Thyroid gland (tissue), 4 donors: ENCODE measurements around the gene LRRC4C.

ENCODE experiments used
- POLR2A ChIP-seq, 2 donors: fragments of 450-650 bp; IDR thresholded peaks; one replicate each; pipeline ENCODE4 v1.6.1; 2017; ENCODE audit warnings: antibody characterized with exemption in 2 of 2, mild to moderate bottlenecking in 2 of 2, moderate library complexity in 1 of 2
- TF ChIP-seq, protein P1 (sequence below), 6 experiments: fragments of 200-600 bp in 3 of 6; fragments of 450-650 bp in 3 of 6; sonication (generic) in 3 of 6; IDR thresholded peaks; one replicate each; pipeline ENCODE4 v1.5.1; 2016 to 2019; ENCODE audit warnings: antibody characterized with exemption in 6 of 6, mild to moderate bottlenecking in 2 of 6, inconsistent platforms in 1 of 6, moderate library complexity in 1 of 6

DNA sequence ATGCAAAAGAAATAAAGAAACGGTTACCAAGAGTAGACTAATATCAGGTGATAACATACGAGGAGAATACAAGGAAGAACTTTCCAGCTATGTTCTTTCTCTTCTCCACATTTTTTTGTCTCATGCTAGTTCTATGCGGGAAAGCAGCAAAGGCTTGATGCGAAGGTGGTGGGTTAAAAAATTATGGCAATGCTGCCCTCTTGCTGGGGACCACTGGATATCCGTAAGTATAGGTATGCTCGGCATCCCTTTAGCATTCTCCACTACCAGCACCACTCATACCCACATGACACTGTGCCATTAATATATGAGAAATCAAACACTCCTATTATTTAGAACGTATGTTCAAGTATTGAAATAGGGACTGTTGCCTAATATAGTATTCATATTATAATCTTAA, 776.4 kb downstream of the LRRC4C start:
- TF ChIP-seq, protein P1, sequence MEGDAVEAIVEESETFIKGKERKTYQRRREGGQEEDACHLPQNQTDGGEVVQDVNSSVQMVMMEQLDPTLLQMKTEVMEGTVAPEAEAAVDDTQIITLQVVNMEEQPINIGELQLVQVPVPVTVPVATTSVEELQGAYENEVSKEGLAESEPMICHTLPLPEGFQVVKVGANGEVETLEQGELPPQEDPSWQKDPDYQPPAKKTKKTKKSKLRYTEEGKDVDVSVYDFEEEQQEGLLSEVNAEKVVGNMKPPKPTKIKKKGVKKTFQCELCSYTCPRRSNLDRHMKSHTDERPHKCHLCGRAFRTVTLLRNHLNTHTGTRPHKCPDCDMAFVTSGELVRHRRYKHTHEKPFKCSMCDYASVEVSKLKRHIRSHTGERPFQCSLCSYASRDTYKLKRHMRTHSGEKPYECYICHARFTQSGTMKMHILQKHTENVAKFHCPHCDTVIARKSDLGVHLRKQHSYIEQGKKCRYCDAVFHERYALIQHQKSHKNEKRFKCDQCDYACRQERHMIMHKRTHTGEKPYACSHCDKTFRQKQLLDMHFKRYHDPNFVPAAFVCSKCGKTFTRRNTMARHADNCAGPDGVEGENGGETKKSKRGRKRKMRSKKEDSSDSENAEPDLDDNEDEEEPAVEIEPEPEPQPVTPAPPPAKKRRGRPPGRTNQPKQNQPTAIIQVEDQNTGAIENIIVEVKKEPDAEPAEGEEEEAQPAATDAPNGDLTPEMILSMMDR (IDR thresholded peaks at IDR 0.05): no peak
- TF ChIP-seq POLR2A (IDR thresholded peaks at IDR 0.05): no peak
